T-helper 2 cell (primary cell): ENCODE measurements around the gene NHEJ1.
A peak's percentile ranks its signal among the peaks of the same experiment; 100 is the strongest.

Experiments used
- DNase-seq, 5 experiments: peaks; one replicate each; pipeline versions ENCODE4 v3.0.0 to v3.0.0-alpha.2; 2012 to 2022

Gene NHEJ1

DNA sequence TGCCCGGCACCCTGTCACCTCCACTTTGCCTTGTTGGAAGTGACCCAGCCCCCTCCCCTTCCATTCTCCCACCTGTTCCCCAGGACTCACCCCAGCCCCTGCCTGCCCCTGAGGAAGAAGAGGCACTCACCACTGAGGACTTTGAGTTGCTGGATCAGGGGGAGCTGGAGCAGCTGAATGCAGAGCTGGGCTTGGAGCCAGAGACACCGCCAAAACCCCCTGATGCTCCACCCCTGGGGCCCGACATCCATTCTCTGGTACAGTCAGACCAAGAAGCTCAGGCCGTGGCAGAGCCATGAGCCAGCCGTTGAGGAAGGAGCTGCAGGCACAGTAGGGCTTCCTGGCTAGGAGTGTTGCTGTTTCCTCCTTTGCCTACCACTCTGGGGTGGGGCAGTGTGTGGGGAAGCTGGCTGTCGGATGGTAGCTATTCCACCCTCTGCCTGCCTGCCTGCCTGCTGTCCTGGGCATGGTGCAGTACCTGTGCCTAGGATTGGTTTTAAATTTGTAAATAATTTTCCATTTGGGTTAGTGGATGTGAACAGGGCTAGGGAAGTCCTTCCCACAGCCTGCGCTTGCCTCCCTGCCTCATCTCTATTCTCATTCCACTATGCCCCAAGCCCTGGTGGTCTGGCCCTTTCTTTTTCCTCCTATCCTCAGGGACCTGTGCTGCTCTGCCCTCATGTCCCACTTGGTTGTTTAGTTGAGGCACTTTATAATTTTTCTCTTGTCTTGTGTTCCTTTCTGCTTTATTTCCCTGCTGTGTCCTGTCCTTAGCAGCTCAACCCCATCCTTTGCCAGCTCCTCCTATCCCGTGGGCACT, 21.9 kb upstream of the NHEJ1 start:
- DNase-seq: no peak

DNA sequence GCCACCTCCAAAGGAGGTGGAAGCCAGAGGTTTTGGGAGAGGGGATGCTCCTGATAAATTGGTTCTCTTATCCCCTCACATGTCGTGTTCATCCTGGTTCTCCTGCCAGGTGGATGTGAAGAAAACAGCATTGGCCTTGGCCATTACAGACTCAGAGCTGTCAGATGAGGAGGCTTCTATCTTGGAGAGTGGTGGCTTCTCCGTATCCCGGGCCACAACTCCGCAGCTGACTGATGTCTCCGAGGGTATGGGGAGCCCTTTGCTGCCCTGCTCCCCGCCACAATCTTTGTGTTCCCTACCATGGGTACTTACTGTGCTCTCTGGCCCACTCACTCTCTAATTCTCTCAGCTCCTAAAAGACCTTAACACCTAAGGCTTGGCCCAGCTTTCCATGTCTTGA, 20.9 kb upstream of the NHEJ1 start:
- no peak for DNase-seq

DNA sequence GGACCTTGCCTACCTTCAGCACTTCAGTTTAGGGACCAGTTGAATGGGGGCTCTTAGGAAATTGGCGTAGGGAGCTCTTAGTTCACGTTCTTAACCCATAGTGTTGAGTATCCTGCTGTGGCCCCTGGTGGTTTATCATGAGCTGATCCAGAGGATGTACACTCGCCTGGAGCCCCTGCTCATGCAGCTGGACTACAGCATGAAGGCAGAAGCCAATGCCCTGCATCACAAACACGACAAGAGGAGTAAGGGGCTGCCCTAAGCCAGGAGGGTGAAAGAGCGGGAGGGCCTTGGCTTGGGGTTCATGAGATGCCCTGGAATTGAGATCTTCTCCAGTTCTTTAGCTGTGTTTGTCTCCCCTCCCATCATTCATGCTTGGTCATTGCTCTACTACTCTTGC, 20.3 kb upstream of the NHEJ1 start:
- DNase-seq: no peak

DNA sequence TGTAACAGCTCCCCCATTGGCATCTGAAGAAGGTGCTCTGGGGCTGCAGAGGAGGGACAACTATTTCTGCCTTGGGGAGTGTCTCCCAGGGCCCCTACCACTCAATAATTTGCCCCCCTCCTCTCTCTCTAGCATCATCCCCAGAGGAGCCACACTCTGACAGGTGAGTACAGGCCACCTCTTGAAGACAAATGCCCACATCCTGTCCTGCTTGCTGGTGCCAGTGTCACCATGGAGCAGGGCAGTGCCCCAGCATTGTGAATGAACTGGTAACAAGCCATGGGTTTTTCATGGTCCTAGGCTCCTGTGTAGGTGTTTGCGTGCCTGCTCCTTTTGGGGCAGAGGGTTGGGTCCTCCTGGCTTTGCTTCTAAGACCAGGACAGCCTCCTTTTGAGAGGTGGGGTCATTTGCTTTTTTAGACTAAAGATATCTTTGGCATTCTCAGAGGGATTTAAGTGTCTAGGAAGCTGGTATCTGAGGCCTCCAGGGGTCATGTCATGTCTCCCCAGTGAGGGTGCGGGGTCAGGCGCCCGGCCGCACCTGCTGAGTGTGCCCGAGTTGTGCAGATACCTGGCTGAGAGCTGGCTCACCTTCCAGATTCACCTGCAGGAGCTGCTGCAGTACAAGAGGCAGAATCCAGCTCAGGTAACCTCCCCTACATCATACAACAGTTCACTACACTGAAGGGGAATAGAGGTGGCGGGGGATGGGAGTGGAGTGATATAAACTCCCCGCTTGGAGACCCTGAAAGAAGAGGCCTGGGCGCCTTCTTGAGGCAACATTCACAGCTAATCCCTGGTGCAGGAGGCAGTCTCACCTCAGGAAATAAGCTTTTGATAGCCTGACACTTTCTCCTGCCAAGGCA, 19.2 kb upstream of the NHEJ1 start:
- DNase-seq: no peak

DNA sequence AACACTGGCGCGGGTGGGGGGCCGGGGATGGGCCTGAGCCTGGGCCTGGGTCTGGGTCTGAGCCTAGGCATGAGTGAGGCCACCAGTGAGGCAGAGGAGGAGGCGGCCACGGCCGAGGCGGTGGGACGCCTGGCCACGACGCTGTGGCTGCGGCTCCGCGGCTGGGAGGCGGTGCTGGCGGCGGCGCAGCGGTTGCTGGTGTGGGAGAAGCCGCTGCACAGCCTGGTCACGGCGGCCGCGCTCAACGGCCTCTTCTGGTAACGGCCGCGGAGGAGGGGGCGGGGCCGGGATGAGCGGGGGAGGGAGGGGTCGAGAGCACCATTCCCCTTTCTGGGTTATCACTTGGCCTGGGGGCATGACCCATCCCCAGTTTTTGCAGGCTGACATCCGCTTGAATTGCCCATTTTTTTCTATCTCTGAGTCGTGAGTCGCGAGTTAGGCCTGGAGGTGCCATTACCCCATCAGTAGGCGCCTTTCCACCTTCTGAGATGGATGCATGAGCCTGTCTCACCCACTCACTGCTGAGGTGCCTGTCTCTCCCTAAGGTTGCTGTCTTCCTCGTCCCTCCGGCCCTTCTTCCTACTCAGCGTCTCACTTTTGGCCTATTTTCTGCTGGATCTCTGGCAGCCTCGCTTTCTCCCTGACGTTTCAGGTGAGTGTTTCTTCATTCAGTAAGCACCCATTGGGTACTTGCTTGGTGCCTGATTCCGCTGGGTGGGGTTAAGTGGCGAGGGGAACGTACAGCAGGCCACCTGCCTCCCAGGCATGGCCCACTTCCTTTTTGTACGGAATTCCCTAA, 18.0 kb upstream of the NHEJ1 start:
- DNase-seq: peak in 2 of 5 experiments; percentile 25 to 57

DNA sequence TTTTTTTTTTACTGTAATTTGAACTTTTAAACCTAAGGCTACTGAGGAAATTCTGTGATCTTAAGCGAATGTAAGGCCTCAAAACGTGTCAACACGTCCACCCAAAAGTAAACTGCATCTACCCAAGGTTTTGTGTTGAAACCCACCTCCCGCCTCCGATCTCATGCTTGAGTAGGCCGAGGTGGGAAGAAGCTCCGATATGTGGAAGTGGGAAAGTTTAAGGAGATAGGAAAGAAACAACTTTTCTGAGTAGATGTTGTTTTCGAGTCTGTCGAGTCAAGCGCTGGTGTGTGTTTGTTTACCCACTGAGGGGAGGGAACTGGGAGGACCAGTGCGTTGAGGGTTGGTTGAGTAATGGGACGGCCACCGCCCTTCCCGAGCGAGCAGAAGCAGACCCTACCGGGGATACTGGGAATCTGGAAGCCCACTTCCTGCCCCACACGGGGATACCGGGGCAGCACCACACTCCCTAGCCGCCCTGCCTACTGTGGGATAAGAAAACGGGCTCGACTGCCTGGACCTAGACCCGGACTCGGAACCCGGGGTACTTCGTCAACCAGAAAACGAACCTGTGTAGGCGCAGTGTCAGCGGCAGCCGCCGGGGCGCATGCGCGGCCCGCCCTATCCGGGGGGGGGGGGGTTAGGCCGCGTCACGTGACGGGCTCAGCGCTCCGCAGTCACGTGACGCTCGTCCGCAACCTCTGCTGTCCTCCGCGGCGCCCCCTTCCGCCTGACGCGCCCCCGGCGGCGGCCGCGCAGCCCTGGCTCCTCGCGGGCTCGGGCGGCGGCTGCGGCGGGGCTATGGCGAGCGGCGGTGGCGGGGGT, 17.1 kb upstream of the NHEJ1 start, which contains the start of gene RETREG2:
TSS of gene RETREG2 (plus strand) at position 724 of the 825 bp plus-strand sequence. CDS start at position 802, 78 bp downstream.
- DNase-seq: peak; percentile 58 to 96 (median 75)

DNA sequence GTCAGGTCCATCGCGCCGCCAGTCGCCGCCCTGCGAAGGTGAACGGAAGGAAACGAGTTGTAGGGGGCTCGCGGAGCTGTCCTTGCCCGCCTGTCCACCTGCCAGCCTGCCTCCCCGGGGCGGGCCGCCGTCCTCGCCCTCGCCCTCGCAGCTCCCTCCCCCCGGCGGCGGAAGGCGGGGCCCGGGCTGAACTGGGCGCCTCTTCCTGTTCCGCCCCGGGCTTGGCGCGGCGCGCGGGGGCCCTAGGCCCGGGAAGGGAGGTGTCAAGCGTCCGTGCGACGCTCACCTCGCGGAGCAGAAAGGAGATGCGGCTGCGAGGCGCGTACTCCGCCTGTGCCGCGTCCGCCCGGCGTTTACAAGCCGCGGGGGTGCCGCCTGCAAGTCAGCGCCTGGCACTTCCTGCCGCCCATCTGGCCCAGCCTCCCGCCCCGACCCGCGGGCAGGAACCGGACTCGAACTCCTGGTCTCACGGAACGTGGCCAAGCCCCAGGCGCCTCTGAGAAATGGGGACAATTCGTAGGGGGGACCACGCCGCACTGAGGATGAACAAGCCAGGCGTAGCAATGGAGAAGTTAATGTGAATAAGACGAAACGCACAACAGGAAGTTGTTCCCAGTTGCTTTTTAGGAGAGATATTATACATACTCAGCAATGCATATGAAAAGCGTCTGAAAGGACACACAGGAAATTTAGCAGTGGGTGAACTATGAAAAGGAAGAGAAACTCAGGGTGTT, 16.4 kb upstream of the NHEJ1 start, which contains the start of gene CNPPD1:
TSS of gene CNPPD1 (minus strand) at position 108 of the 734 bp plus-strand sequence. CDS start at position 11, 97 bp downstream.
- DNase-seq: peak; percentile 71 to 97 (median 83)

DNA sequence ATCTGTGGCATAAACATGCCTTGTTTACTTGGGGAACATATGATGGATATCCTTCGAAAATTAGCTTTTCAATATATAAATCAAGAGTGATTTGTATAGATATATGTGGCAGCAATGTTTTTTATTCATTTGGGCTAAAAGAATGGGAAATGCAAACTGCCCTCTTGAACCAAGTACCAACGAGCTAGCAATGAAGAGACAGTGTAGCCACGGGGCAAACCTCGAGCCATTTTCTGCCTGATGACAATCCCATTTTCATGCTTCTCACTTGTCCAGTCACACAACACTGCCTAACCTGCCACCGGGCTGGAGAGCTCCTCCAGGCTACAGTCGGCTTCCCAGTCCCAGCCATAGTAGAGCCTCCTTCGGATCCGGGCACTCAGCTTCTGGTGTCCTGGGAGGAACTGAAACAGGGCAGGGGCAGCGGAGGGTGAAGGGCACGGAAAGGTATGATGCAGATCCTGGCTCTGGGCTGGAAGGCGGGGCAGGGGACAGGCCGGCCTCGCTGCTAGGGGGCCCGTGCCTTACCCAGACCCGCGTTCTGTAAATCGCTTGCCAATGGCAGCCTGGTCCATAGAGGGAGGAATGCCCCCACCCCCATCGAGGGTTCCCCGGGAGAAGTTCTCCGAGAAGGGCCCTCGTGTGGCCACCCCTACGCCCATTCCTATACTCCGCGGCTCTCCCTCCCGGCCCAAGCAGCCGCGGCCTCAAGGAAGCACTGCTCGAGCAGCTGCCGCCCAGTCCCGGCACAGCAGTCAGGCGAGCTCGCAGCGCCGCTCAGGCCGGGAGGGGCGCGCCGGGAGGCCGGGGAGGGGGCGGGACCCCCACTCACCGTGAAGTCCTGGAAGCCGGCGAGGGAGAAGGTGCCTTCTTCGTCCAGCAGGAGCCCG, 15.6 kb upstream of the NHEJ1 start:
- peak in 2 of 5 experiments; percentile 14 to 34 for DNase-seq

DNA sequence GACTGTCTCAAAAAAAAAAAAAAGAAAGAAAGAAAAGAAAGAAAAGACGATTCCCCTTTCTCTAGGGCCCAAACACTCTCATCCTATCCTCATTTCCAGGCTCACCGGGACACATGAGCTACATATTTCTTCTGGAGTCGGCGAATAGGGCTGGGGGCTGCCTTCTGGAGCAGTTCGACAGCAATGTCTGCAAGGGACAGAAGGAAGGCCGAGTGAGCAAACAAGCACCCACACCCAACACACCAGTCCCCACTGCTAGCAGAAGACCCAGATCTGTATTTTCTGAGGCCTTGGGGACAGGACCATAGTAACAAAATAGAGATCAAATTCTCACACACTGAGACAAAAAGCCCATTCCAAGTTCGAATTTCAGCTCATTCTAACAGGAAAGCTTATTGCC, 14.9 kb upstream of the NHEJ1 start:
- DNase-seq: no peak

DNA sequence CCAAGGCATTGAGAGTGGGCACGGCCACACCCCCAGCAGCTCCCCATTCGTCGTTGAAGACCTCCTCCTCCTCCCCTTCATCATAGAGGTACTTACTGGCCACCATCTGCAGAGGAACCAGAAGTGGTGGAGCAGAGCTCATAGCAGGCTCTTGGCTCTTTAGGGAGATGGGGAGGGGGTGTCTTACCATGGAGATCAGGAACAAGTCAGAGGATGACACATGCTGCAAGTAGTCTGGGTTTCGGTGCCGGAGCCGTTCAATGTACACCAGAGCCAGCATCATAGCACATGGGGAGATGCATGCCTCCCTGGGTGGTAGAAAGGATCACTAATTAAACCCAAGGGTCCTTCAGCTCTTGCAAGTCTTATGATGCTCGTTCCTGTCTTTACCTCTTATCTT, 14.2 kb upstream of the NHEJ1 start:
- DNase-seq: no peak

DNA sequence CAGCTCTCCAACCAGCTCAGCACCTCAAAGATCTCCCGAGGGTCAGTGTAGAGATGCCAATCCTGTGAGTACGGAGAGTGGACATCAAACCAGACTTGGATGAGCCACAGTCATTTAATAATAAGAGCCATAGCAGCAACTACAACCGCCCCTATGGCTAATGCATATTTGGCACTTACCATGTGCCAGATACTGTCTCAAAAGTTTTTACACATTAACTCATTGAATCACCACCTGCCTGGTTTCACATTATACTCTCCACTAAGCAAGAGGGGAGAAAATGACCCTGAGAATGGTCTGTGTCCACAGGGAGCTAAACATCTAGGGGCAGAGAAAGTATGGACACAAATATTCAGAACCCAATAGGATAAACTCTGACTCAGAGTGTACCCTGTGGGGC, 13.5 kb upstream of the NHEJ1 start:
- no peak for DNase-seq

DNA sequence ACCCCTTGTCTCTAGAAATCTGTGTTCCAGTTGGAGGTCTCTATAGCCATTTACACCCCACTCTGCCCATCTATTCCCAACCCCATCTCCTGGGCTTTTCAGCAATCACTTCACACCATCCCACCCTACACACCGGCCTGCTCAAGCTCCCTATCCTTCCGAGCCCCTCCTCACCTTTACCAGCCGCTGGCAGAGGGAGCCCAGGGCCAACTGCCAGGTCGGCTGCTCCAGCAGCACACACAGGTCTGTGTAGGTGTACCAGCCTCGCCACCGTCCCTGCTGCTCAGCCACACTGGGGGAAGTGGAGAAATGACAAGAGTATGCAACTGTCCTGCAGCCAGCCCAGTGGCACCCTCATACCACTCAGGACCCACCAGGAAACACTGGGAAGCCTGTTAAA, 12.6 kb upstream of the NHEJ1 start:
- no peak for DNase-seq

DNA sequence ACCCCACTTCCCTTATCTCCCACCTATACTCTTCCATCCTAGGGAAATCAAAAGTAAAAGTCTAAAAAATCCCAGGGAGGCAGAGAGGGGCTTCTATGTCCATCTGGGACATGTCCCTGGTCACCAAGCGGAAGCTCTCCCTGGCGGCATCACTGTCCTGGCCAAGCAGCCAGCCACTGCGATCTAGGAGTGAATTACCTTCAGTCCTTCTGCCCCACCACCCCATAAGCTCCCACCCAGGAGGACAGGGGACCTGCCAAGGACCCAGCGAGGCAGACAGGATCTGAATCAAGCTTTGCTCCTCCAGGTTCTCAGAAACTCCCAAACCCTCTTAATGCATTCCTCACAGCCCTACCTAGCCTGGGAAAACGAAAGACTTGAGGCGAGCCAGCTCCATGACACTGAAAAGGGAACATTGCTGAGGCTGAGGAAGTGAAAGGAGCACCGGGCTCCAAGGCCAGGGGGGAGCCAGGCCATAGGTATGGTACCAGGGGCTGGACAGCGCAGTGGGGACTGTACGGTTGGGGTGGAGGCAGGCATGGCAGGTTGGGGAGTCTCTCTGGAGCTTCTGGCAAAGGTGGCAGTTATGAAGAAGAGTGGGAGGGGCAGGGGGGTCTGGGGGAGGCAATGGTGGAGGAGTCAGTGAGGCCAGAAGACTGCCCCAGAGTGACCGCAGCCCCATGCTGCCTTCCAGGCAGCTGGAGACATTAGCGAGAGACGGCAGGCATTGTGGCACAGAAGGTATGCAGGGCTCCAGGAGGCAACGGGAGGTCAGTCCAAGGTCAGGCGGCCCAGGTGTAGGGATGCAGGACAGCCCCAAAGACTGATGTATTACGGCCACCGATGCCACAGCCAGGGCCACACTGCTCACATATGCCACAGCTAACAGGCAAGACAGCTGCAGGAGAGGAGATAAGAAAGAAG, 11.9 kb upstream of the NHEJ1 start:
- no peak for DNase-seq

DNA sequence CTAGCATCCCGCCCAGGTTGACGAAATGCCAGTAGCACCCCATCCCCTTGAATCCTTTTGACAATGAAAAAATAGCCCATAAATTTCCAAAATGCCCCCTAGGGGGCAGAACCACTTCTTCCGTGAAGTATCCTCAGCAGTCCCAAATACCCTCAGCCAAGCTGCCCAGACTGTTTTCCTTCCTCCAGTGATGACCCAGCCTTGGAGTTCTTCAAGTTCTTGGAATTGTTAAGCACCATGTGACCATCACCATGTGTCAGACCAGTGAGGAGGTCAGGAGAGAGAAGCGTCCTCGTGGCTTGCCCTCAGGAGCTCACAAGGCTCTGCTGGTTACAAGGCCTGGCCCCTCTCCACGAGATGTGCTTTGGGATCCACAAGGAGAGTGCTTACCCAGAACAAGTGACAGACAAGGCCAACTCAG, 10.6 kb upstream of the NHEJ1 start:
- peak in 2 of 5 experiments; percentile 30 to 36 for DNase-seq

DNA sequence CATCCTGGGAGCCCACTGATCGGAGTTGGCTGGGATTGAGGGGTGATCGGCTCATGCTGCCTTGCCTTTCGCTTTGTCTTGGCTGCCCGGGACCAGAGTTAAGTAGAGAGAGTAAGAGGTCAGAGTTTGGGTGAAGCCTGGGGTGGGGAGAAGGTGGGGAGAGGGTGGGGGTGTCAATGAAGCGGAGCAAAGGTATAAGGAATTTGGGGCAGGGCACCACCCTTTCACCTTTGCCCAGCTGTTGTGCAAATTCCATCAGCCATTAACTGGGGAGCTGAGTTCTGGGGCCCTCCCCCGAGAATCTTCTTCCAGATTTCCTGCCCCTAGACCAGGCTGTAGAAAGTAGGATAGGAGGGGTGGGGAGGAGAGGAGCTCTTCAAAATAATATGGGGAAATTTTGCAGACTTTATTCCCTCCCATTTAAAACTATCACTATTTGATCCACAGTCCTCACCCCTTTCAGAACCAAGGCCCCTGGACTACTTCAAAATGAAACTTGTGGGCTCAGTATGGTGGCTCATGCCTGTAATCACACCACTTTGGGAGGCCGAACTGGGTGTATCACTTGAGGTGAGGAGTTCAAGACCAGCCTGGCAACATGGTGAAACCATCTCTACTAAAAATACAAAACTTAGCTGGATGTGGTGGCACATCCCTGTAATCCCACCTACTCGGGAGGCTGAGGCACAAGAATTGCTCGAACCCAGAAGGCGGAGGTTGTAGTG, 9.5 kb upstream of the NHEJ1 start, which contains the start of gene SLC23A3:
TSS of gene SLC23A3 (minus strand) at position 100 of the 725 bp plus-strand sequence. CDS start at position 55, 45 bp downstream.
- DNase-seq: peak in 1 of 5 experiments; percentile 21

DNA sequence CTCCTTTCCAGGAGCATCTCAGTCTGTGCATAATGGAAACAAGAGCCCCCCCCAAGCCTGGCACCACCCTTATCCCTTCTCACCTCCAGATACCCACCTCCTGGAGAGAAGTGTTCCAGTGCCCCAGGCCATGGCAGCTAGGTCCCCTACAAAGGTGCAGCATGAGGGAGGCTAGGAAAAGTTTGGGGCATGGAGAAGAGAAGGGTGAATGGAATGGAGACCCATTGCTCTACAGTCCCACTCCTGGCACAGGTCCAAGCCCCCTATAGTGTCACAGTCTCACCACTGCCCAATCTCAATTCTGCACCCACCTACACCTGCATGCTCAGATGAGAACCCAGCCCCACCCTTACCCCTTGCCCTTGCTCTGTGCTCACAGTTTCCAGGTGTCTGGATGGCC, 8.3 kb upstream of the NHEJ1 start:
- no peak for DNase-seq

DNA sequence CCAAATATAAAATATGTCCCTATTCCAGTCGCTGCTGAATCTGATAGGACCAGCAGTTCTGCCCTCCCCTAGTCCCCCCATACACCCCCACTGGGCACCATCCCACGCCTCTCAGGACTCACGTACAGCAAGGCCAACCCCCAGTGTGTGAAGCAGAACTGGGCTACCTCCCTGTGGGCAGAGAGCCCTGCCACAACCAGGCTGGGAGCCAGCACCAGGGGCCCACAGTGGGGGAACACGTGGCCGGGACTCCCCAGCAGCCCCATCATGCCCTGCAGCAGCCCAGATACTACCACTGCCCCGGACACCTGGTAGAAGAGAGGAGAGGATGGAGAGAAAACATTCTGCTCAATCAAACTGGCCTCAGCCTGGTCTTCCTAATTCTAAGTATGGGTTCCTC, 7.9 kb upstream of the NHEJ1 start:
- no peak for DNase-seq

DNA sequence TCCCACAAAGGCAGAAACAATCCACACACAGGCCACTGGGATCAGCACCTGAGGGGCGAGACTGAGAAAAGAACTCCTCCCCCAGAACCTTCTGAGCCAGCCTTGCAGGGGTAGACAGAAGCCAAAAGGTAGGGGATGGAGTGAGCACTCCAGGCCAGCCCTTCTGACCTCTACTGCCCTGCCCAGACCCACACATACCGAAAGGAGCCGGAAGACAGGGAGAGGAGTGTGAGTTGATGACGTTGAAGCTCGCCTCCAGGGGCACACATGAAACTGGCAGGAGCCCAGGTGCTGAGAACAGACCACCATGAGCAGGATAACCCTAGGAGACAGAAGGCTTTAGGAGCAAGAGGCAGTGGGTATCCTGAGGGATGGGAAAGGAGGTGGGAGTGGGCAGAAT, 7.4 kb upstream of the NHEJ1 start:
- DNase-seq: no peak
